ENCODE results near the gene ACSL1.
A peak's percentile ranks its signal among the peaks of the same experiment; 100 is the strongest.
"Not testable (repeated sequence)": the region's sequence is repeated elsewhere in the genome, so short reads cannot be mapped to it uniquely, and the experiment has no call there.

Gene ACSL1

GRCh38 chr4:184745831-184746795 lies 79.7 kb downstream of the ACSL1 start:
- peak overlapping the region; percentile 95 for H3K27ac ChIP-seq
- peak; percentile 85 for TF ChIP-seq CTCF (conservative IDR thresholded peaks at IDR 0.05)
- no peak for TF ChIP-seq ZFX (IDR thresholded peaks at IDR 0.05)

- H3K27ac ChIP-seq, result no peak overlapping the region
- TF ChIP-seq ZFX (IDR thresholded peaks at IDR 0.05) (no peak), CTCF (conservative IDR thresholded peaks at IDR 0.05) (no peak)
Measured at GRCh38 chr4:184744236-184744635, 81.5 kb downstream of the ACSL1 start.

GRCh38 chr4:184743650-184744049 lies 82.1 kb downstream of the ACSL1 start:
- no peak for TF ChIP-seq ZFX (IDR thresholded peaks at IDR 0.05)
- no peak for TF ChIP-seq CTCF (conservative IDR thresholded peaks at IDR 0.05)
- H3K27ac ChIP-seq, result no peak overlapping the region

GRCh38 chr4:184741651-184742050 lies 84.1 kb downstream of the ACSL1 start:
- H3K27ac ChIP-seq, result not testable (repeated sequence)

- TF ChIP-seq ZFX (IDR thresholded peaks at IDR 0.05) (no peak), CTCF (conservative IDR thresholded peaks at IDR 0.05) (0 out of 2 replicates have a peak, but pooled peaks have one; percentile 3)
- no peak overlapping the region for H3K27ac ChIP-seq
Measured at GRCh38 chr4:184740980-184741391, 84.8 kb downstream of the ACSL1 start.

GRCh38 chr4:184739575-184739974 lies 86.2 kb downstream of the ACSL1 start:
- H3K27ac ChIP-seq, result not testable (repeated sequence)

- TF ChIP-seq CTCF (conservative IDR thresholded peaks at IDR 0.05) (no peak), ZFX (IDR thresholded peaks at IDR 0.05) (no peak)
- no peak overlapping the region; the same call in 1 of the 2 replicates for H3K27ac ChIP-seq
Measured at GRCh38 chr4:184734758-184735157, 91.0 kb downstream of the ACSL1 start.

GRCh38 chr4:184733654-184734524 lies 91.9 kb downstream of the ACSL1 start, which contains the start of gene CENPU:
Gene CENPU, minus strand, starts transcription at chr4:184734096. Its CDS starts 34 bp downstream, at chr4:184734062.
- TF ChIP-seq CTCF (conservative IDR thresholded peaks at IDR 0.05), result no peak
- no peak for TF ChIP-seq ZFX (IDR thresholded peaks at IDR 0.05)
- H3K27ac ChIP-seq, result peak within 1 kb of the TSS; percentile 85
